Neural progenitor cell (in vitro differentiated cells): ENCODE data around the gene GSTO1. TPM values are rescaled to one million over a fixed set of nuclear protein-coding genes. Genes with fewer than 3 reads are reported as not detected.
A peak's percentile ranks its signal among the peaks of the same experiment; 100 is the strongest.

ENCODE experiments used
- DNase-seq: peaks from one replicate; pipeline ENCODE4 v3.0.0-alpha.2; 2016; ENCODE audit warnings: low spot score
- H2AFZ ChIP-seq: fragments of 200-600 bp; sonication (generic); replicated peaks from 2 replicates; pipeline ENCODE4 v1.6.1; 2016; ENCODE audit warnings: antibody characterized with exemption
- H3F3A ChIP-seq: fragments of 200-600 bp; sonication (generic); 2 replicates; pipeline ENCODE4 v1.6.1; 2016; ENCODE audit warnings: antibody characterized with exemption, low read depth
- H3K27ac ChIP-seq: fragments of 200-600 bp; sonication (generic); 2 replicates; pipeline ENCODE4 v1.5.1; 2016; ENCODE audit warnings: mild to moderate bottlenecking
- H3K27me3 ChIP-seq: fragments of 200-600 bp; sonication (generic); 2 replicates; pipeline ENCODE4 v1.6.1; 2016; ENCODE audit warnings: mild to moderate bottlenecking, moderate library complexity
- H3K36me3 ChIP-seq: fragments of 200-600 bp; sonication (generic); 2 replicates; pipeline ENCODE4 v1.5.1; 2016
- H3K4me1 ChIP-seq: fragments of 200-600 bp; sonication (generic); 2 replicates; pipeline ENCODE4 v1.6.1; 2016; ENCODE audit warnings: mixed run types
- H3K4me2 ChIP-seq: fragments of 200-600 bp; sonication (generic); 2 replicates; pipeline ENCODE4 v1.6.1; 2016
- H3K4me3 ChIP-seq: fragments of 200-600 bp; sonication (generic); 2 replicates; pipeline ENCODE4 v1.5.1; 2016
- H3K79me2 ChIP-seq: fragments of 200-600 bp; sonication (generic); 2 replicates; pipeline ENCODE4 v1.6.1; 2016; ENCODE audit warnings: low read depth
- H3K9ac ChIP-seq: fragments of 200-600 bp; sonication (generic); 2 replicates; pipeline ENCODE4 v1.6.1; 2016
- H3K9me3 ChIP-seq: fragments of 200-600 bp; sonication (generic); 2 replicates; pipeline ENCODE4 v1.5.1; 2016; ENCODE audit warnings: low read depth
- H4K20me1 ChIP-seq: fragments of 200-600 bp; sonication (generic); 2 replicates; pipeline ENCODE4 v1.6.1; 2016; ENCODE audit warnings: low read depth
- H3K27ac Mint-ChIP-seq: 3 replicates; pipeline ENCODE4 v1.8.0; 2021; ENCODE audit warnings: mixed read lengths
- H3K27me3 Mint-ChIP-seq: 2 replicates; pipeline ENCODE4 v1.8.0; 2022; ENCODE audit warnings: low read depth, mild to moderate bottlenecking, inconsistent platforms, moderate library complexity, mixed read lengths; ENCODE audit not compliant: insufficient read depth
- H3K36me3 Mint-ChIP-seq: 3 replicates; pipeline ENCODE4 v1.8.0; 2021; ENCODE audit warnings: mixed read lengths
- H3K4me1 Mint-ChIP-seq: 3 replicates; pipeline ENCODE4 v1.8.0; 2021; ENCODE audit warnings: mixed read lengths
- H3K4me3 Mint-ChIP-seq: 3 replicates; pipeline ENCODE4 v1.8.0; 2021; ENCODE audit warnings: mild to moderate bottlenecking, moderate library complexity, mixed read lengths
- H3K9me3 Mint-ChIP-seq: 3 replicates; pipeline ENCODE4 v1.8.0; 2020; ENCODE audit warnings: mixed read lengths
- CTCF ChIP-seq: fragments of 200-600 bp; sonication (generic); IDR thresholded peaks from 2 replicates; pipeline ENCODE4 v1.5.1; 2017; ENCODE audit warnings: antibody characterized with exemption, mild to moderate bottlenecking
- EZH2 ChIP-seq: fragments of 200-600 bp; sonication (generic); IDR thresholded peaks from 2 replicates; pipeline ENCODE4 v1.6.1; 2017; ENCODE audit warnings: antibody characterized with exemption, mild to moderate bottlenecking, moderate library complexity
- EZH2phosphoT487 ChIP-seq: fragments of 200-600 bp; sonication (generic); IDR thresholded peaks from 2 replicates; pipeline ENCODE4 v1.6.1; 2017; ENCODE audit warnings: antibody characterized with exemption
- total RNA-seq: library from RNA; depleted of rRNA; stranded (reverse); fragments of >200 nt; gene quantifications from 2 replicates; pipeline ENCODE4 v1.2.3, GENCODE V29; 2015; ENCODE audit warnings: low replicate concordance

The GSTO1 gene
- total RNA-seq, 1 donor from 2014 or later, result 48.6 TPM

DNA sequence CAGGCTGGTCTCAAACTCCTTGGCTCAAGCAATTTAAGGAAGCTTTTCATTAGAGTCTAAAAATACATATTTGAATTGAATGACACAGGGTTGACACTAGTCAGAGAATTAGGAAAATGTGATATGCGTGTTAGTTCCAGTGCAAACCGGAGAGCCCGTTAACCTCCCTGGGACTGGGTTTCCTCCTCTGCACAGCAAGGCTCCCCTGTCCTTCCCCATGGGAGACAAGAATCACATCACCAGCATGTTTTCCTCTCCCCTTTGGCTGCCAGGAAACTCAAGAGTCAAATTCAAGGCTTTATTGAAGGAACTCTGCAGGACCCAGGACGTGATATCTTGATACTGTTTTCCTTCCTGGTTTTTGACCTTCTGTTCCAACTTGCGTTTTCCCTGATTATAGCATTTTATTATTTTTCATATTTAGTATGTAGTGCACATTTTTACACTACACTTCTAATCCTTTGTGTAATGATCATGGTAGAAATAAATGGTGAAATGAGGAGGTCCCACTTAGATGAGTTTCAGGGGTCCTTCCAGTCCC is 39.2 kb downstream of the GSTO1 start:
- DNase-seq, result no peak
- Mint-ChIP-seq H3K4me1 (peaks cover 10% of the 10 kb centered on the region), H3K9me3 (no peaks in the 10 kb centered on the region), H3K36me3 (no peaks in the 10 kb centered on the region), H3K27me3 (peaks cover 11% of the 10 kb centered on the region), H3K27ac (no peak overlapping the region), H3K4me3 (no peak overlapping the region)
- no peaks in the 10 kb centered on the region for H3K9me3 ChIP-seq
- no peak for TF ChIP-seq CTCF
- TF ChIP-seq EZH2phosphoT487, result no peak
- no peak overlapping the region for H3K4me2 ChIP-seq
- H4K20me1 ChIP-seq, result no peaks in the 10 kb centered on the region
- H3K9ac ChIP-seq, result no peak overlapping the region
- H3K27me3 ChIP-seq, result peaks cover 11% of the 10 kb centered on the region
- H3K79me2 ChIP-seq, result no peaks in the 10 kb centered on the region
- no peak overlapping the region for H2AFZ ChIP-seq
- no peak overlapping the region for H3K27ac ChIP-seq
- H3K4me3 ChIP-seq, result no peak overlapping the region
- peaks cover 9% of the 10 kb centered on the region for H3K4me1 ChIP-seq
- no peaks in the 10 kb centered on the region for H3K36me3 ChIP-seq
- H3F3A ChIP-seq, result peaks cover 5% of the 10 kb centered on the region

DNA sequence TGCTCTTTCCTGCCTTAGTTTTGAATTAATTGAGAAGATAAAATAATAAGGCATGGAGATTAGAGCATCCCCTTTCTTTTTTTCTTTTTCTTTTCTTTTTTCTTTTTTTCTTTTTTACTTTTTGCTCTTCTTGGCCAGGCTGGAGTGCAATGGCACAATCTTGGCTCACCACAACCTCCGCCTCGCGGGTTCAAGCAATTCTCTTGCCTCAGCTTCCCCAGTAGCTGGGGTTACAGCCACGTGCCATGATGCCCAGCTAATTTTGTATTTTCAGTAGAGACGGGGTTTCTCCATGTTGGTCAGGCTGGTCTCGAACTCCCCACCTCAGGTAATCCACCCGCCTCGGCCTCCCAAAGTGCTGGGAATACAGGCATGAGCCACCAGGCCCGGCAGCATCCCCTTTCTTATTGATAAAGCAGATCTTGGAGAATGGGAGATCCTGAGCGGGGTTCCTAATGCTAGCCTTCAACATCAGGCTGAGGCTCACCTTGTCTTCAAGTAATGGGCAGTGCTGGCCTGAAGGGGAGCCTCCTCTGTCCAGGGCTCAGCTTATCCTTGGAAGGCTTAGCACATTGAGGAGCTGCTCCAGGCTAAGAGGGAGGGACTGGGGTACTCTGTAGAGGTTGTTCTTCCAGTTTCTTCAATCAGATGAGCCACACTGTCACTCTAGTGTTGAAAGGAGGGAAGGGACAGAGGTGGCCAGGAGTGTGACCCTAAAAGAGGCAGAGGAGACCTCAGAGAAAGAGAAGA is 42.2 kb downstream of the GSTO1 start:
- Histone ChIP-seq H3K4me1 (peaks cover 6% of the 10 kb centered on the region), H4K20me1 (no peaks in the 10 kb centered on the region), H3K4me3 (no peak overlapping the region), H3K27me3 (no peaks in the 10 kb centered on the region), H3K4me2 (no peak overlapping the region), H3F3A (peaks cover 1% of the 10 kb centered on the region), H3K9ac (no peak overlapping the region), H3K36me3 (no peaks in the 10 kb centered on the region), H2AFZ (no peak overlapping the region), H3K79me2 (no peaks in the 10 kb centered on the region), H3K9me3 (no peaks in the 10 kb centered on the region), H3K27ac (no peak overlapping the region)
- H3K4me3 Mint-ChIP-seq, result peak overlapping the region; percentile 21
- TF ChIP-seq CTCF (no peak), EZH2 (no peak), EZH2phosphoT487 (no peak)
- H3K27ac Mint-ChIP-seq, result no peak overlapping the region
- DNase-seq, result no peak
- peaks cover under 1% of the 10 kb centered on the region for H3K9me3 Mint-ChIP-seq
- H3K27me3 Mint-ChIP-seq, result peaks cover 4% of the 10 kb centered on the region
- H3K36me3 Mint-ChIP-seq, result no peaks in the 10 kb centered on the region
- H3K4me1 Mint-ChIP-seq, result peaks cover 27% of the 10 kb centered on the region

DNA sequence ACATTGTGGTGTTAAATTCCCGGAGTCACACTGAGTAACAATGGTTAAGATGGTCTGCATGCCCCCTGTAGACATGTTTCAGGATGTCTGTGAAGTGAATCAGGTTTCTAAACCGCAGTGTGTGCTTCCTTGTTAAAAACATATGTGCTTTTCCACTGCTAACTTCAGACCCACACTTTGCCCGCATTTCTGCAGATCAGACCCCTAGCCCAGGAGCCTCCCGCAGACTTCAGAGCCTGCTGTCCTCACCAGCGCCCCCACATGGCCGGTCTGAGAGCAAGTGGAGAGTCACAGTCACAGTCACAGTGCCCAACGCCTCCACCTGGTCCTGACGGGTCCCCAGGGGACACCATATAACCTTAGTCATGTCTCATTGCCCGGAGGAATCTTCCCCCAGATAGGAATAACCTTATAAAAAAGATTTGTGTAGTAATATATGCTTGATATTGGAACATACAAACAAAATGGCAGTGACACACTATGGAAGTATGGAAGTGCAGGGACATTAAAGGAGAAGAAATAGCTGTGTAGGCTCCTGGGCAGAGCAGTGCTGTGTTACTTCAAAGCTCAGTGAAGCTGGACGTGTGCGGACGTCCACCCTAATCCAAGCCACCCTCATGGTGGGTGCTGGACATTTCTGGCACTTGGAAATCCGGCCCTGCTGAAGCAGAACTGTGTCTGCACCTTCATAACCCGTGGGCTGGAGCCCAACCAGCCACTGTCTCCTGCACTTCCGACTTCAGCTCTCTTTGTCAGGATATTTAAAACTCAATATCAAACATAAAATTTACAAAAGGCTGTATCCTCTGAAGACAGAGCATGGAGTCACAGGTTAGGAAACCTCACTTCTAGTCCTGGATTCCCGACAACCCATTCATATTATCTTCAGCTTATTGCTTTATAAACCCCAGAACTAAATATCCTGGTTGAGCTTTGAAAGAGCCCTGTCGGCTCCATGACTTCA is 43.3 kb downstream of the GSTO1 start:
- peaks cover 27% of the 10 kb centered on the region for H3K4me1 Mint-ChIP-seq
- no peaks in the 10 kb centered on the region for H3K9me3 ChIP-seq
- no peaks in the 10 kb centered on the region for H3K27me3 ChIP-seq
- H3K27ac Mint-ChIP-seq, result no peak overlapping the region
- no peaks in the 10 kb centered on the region for H3K36me3 Mint-ChIP-seq
- H3K9ac ChIP-seq, result no peak overlapping the region
- H3K4me2 ChIP-seq, result no peak overlapping the region
- no peaks in the 10 kb centered on the region for H3K79me2 ChIP-seq
- no peak overlapping the region for H3K4me3 ChIP-seq
- no peak overlapping the region for H3K27ac ChIP-seq
- H3K4me3 Mint-ChIP-seq, result no peak overlapping the region
- peak; percentile 69 for DNase-seq
- no peaks in the 10 kb centered on the region for H4K20me1 ChIP-seq
- H3K9me3 Mint-ChIP-seq, result peaks cover 7% of the 10 kb centered on the region
- H2AFZ ChIP-seq, result no peak overlapping the region
- TF ChIP-seq CTCF (peak; percentile 79), EZH2phosphoT487 (no peak)
- peaks cover 4% of the 10 kb centered on the region for H3K27me3 Mint-ChIP-seq
- H3K4me1 ChIP-seq, result peaks cover 2% of the 10 kb centered on the region
- H3K36me3 ChIP-seq, result no peaks in the 10 kb centered on the region
- no peaks in the 10 kb centered on the region for H3F3A ChIP-seq
